Type B pancreatic cell (in vitro differentiated cells): ENCODE data around the gene SLCO2A1. TPM values are rescaled to one million over a fixed set of nuclear protein-coding genes. Genes with fewer than 3 reads are reported as not detected.

ENCODE experiments used
- DNase-seq: peaks from one replicate; pipeline ENCODE4 v3.0.0; 2021; ENCODE audit warnings: mixed read lengths; ENCODE audit not compliant: unreplicated experiment; ENCODE audit errors: extremely low spot score
- H3K27ac Mint-ChIP-seq: 2 replicates; pipeline ENCODE4 v1.8.0; 2021; ENCODE audit warnings: mild to moderate bottlenecking, mixed read lengths
- H3K27me3 Mint-ChIP-seq: 2 replicates; pipeline ENCODE4 v1.8.0; 2021; ENCODE audit warnings: mixed read lengths
- H3K36me3 Mint-ChIP-seq: 2 replicates; pipeline ENCODE4 v1.8.0; 2021; ENCODE audit warnings: mixed read lengths
- H3K4me1 Mint-ChIP-seq: one replicate; pipeline ENCODE4 v1.8.0; 2021; ENCODE audit warnings: mixed read lengths; ENCODE audit not compliant: unreplicated experiment
- H3K4me3 Mint-ChIP-seq: 2 replicates; pipeline ENCODE4 v1.8.0; 2021; ENCODE audit warnings: mild to moderate bottlenecking, mixed read lengths
- H3K9me3 Mint-ChIP-seq: 2 replicates; pipeline ENCODE4 v1.8.0; 2021; ENCODE audit warnings: mixed read lengths
- total RNA-seq: library from RNA; stranded (reverse); gene quantifications from 2 replicates; pipeline ENCODE4 v1.2.1, GENCODE V29; 2021; ENCODE audit warnings: low replicate concordance
- TF ChIP-seq, protein P1 (sequence below): fragments of 200-600 bp; sonication (generic); conservative IDR thresholded peaks from 2 replicates; pipeline ENCODE4 v1.5.0; 2021; ENCODE audit warnings: antibody characterized with exemption, mild to moderate bottlenecking

SLCO2A1 gene
- total RNA-seq, 1 donor from 2014 or later, result 3.8 TPM

GRCh38 chr3:133992381-133992780, 37.3 kb downstream of the SLCO2A1 start:
- TF ChIP-seq, protein P1, sequence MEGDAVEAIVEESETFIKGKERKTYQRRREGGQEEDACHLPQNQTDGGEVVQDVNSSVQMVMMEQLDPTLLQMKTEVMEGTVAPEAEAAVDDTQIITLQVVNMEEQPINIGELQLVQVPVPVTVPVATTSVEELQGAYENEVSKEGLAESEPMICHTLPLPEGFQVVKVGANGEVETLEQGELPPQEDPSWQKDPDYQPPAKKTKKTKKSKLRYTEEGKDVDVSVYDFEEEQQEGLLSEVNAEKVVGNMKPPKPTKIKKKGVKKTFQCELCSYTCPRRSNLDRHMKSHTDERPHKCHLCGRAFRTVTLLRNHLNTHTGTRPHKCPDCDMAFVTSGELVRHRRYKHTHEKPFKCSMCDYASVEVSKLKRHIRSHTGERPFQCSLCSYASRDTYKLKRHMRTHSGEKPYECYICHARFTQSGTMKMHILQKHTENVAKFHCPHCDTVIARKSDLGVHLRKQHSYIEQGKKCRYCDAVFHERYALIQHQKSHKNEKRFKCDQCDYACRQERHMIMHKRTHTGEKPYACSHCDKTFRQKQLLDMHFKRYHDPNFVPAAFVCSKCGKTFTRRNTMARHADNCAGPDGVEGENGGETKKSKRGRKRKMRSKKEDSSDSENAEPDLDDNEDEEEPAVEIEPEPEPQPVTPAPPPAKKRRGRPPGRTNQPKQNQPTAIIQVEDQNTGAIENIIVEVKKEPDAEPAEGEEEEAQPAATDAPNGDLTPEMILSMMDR, result peak; percentile 29
- H3K27me3 Mint-ChIP-seq, result peaks cover 29% of the 10 kb centered on the region
- no peaks in the 10 kb centered on the region for H3K36me3 Mint-ChIP-seq
- H3K27ac Mint-ChIP-seq, result no peak overlapping the region
- H3K4me3 Mint-ChIP-seq, result no peak overlapping the region
- H3K9me3 Mint-ChIP-seq, result peaks cover 4% of the 10 kb centered on the region
- no peak for DNase-seq
- peaks cover 29% of the 10 kb centered on the region for H3K4me1 Mint-ChIP-seq

DNA sequence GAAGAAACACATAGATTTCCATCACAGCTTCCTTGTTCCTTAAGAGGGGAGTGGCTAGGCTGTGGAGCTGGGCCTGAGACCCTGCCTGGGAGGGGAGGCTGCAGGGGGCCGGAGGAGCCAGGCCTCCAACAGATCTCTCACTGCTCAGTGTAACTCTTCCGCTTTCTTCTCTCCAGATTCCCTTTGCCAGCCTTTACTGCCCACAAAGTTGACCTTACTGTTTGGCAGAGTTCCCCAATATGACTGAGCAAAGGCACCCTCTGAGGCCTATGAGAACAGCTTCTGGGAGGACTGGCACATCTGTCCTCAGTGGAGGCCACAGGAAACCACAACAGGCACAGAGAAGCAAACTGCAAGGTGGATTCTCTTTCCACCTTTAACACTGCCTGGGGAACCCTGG, 38.1 kb downstream of the SLCO2A1 start:
- Mint-ChIP-seq H3K36me3 (no peaks in the 10 kb centered on the region), H3K27me3 (peaks cover 24% of the 10 kb centered on the region)

DNA sequence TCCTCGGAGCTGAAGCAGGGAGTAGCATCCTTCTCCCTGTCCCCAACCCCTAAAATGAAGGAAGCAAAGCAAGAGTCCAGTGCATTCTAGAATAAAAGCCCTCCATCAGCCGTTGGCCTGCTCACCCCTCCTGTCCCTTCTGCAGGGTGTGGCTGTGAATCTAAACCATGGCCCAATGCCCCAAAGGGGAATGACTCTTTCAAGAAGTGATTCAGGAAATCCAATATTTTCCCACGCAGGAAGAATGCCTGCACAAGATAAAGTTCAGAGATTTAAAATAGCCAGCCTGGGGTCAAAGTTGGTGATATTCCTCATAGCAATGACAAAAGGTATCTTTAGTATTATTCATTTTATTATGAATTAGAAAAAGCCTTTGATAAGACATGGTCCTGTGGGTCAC, 38.5 kb downstream of the SLCO2A1 start:
- Mint-ChIP-seq H3K36me3 (no peaks in the 10 kb centered on the region), H3K27ac (no peak overlapping the region), H3K9me3 (peaks cover 4% of the 10 kb centered on the region), H3K4me3 (no peak overlapping the region), H3K27me3 (peaks cover 21% of the 10 kb centered on the region), H3K4me1 (peaks cover 41% of the 10 kb centered on the region)
- TF ChIP-seq, protein P1, result no peak
- no peak for DNase-seq

More for the DNA sequence above, 38.1 kb downstream of the SLCO2A1 start:
- H3K27ac Mint-ChIP-seq, result no peak overlapping the region
- H3K4me1 Mint-ChIP-seq, result peaks cover 36% of the 10 kb centered on the region
- TF ChIP-seq, protein P1, result no peak
- no peak overlapping the region for H3K4me3 Mint-ChIP-seq
- DNase-seq, result no peak
- peaks cover 4% of the 10 kb centered on the region for H3K9me3 Mint-ChIP-seq

GRCh38 chr3:133989936-133990702, 39.6 kb downstream of the SLCO2A1 start:
- TF ChIP-seq, protein P1, result no peak
- H3K4me1 Mint-ChIP-seq, result peaks cover 44% of the 10 kb centered on the region
- no peaks in the 10 kb centered on the region for H3K36me3 Mint-ChIP-seq
- DNase-seq, result no peak
- H3K27ac Mint-ChIP-seq, result no peak overlapping the region
- peaks cover 4% of the 10 kb centered on the region for H3K9me3 Mint-ChIP-seq
- peaks cover 18% of the 10 kb centered on the region for H3K27me3 Mint-ChIP-seq
- no peak overlapping the region for H3K4me3 Mint-ChIP-seq

GRCh38 chr3:133988631-133989161, 41.0 kb downstream of the SLCO2A1 start:
- peaks cover 10% of the 10 kb centered on the region for H3K27me3 Mint-ChIP-seq
- no peak overlapping the region for H3K4me3 Mint-ChIP-seq
- TF ChIP-seq, protein P1, result no peak
- H3K9me3 Mint-ChIP-seq, result peaks cover 4% of the 10 kb centered on the region
- peaks cover 47% of the 10 kb centered on the region for H3K4me1 Mint-ChIP-seq
- H3K27ac Mint-ChIP-seq, result no peak overlapping the region
- DNase-seq, result no peak
- H3K36me3 Mint-ChIP-seq, result no peaks in the 10 kb centered on the region
